ENCODE results near the gene FLNB.
"Not testable (repeated sequence)": the region's sequence is repeated elsewhere in the genome, so short reads cannot be mapped to it uniquely, and the experiment has no call there.

The FLNB gene

GRCh38 chr3:57981483-57982087 is 26.6 kb upstream of the FLNB start:
- no peak for DNase-seq

GRCh38 chr3:57982561-57983243 is 25.5 kb upstream of the FLNB start:
- no peak for DNase-seq

GRCh38 chr3:57983734-57984518 is 24.3 kb upstream of the FLNB start:
- peak; percentile 17 for DNase-seq

GRCh38 chr3:57985176-57985983 is 22.8 kb upstream of the FLNB start:
- DNase-seq: no peak

- no peak for DNase-seq
Measured at GRCh38 chr3:57985984-57986246, 22.3 kb upstream of the FLNB start.

- no peak for DNase-seq
Measured at GRCh38 chr3:57986261-57986660, 22.0 kb upstream of the FLNB start.

- not testable (repeated sequence) for DNase-seq
Measured at GRCh38 chr3:57989198-57989597, 19.0 kb upstream of the FLNB start.

GRCh38 chr3:57989646-57990045 is 18.6 kb upstream of the FLNB start:
- DNase-seq: no peak

GRCh38 chr3:57992452-57993213 is 15.6 kb upstream of the FLNB start:
- no peak for DNase-seq

GRCh38 chr3:57998366-57999283 is 9.6 kb upstream of the FLNB start:
- no peak for DNase-seq

GRCh38 chr3:57999417-58000115 is 8.7 kb upstream of the FLNB start:
- no peak for DNase-seq

GRCh38 chr3:58000306-58001085 is 7.7 kb upstream of the FLNB start:
- no peak for DNase-seq

GRCh38 chr3:58001086-58001467 is 7.1 kb upstream of the FLNB start:
- DNase-seq: no peak

- DNase-seq: no peak
Measured at GRCh38 chr3:58001979-58002378, 6.2 kb upstream of the FLNB start.

- no peak for DNase-seq
Measured at GRCh38 chr3:58003093-58003492, 5.1 kb upstream of the FLNB start.

- no peak for DNase-seq
Measured at GRCh38 chr3:58004973-58005372, 3.2 kb upstream of the FLNB start.

- no peak for DNase-seq
Measured at GRCh38 chr3:58005669-58006068, 2.6 kb upstream of the FLNB start.

GRCh38 chr3:58006661-58007060 is 1.6 kb upstream of the FLNB start:
- no peak for DNase-seq

GRCh38 chr3:58009026-58009748 is 965 bp downstream of the FLNB start:
- DNase-seq: no peak

All from activated T-cell treated with anti-CD3 and anti-CD28 coated beads for 4 hours (primary cell).